IPS DF 19.7 (cell line): Measurements from ENCODE around the gene VEZT.
"Not testable (repeated sequence)": the region's sequence is repeated elsewhere in the genome, so short reads cannot be mapped to it uniquely, and the experiment has no call there.

ENCODE experiments used
- DNase-seq: peaks from one replicate; pipeline ENCODE4 v3.0.0-alpha.2; 2013; ENCODE audit warnings: low read depth, low spot score

VEZT gene, protein sequence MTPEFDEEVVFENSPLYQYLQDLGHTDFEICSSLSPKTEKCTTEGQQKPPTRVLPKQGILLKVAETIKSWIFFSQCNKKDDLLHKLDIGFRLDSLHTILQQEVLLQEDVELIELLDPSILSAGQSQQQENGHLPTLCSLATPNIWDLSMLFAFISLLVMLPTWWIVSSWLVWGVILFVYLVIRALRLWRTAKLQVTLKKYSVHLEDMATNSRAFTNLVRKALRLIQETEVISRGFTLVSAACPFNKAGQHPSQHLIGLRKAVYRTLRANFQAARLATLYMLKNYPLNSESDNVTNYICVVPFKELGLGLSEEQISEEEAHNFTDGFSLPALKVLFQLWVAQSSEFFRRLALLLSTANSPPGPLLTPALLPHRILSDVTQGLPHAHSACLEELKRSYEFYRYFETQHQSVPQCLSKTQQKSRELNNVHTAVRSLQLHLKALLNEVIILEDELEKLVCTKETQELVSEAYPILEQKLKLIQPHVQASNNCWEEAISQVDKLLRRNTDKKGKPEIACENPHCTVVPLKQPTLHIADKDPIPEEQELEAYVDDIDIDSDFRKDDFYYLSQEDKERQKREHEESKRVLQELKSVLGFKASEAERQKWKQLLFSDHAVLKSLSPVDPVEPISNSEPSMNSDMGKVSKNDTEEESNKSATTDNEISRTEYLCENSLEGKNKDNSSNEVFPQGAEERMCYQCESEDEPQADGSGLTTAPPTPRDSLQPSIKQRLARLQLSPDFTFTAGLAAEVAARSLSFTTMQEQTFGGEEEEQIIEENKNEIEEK

DNA sequence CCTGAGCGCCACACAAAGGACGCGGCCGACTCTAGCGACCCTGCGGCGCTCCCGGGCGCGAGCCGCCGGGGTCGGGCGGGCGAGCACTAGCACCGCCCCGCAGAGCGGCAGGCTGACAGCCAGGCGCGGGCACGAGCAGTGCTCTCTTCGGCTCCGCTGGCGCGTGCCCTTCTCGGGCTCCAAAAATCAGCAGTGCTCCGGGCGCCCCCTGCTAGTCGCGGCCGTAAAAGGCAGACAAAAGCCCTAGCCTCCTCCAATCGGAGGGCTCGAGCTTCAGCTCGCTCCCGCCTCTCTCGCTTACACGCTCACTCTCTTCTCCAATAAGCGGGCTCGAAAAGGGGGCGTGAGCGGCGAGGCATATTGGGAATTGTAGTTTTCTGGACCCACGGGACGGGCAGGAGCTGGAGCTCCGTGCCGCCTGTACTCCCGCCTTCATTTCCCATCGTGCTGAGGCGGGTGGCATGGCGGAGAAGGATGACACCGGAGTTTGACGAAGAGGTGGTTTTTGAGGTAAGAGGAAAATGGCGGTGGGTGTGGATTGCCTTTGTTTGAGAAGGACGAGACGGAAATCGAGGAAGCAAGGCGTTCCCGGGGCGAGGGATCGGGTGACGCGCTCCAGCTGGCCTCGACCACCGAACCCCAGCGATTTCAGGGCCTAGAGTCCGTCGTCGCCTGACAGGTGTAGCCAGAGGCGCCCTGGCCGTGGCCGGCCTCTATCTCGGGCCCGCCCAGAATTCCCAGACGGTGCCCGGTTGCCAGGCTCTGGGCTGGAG, at the start of gene VEZT, which contains the start of gene FGD6:
TSS of gene VEZT (plus strand) at position 431 of the 773 bp plus-strand sequence. CDS start at position 475, 44 bp downstream.
TSS of gene FGD6 (minus strand) at position 91 of the 773 bp plus-strand sequence. CDS start 227 bp downstream, outside the sequence.
- DNase-seq, result peak; percentile 97

DNA sequence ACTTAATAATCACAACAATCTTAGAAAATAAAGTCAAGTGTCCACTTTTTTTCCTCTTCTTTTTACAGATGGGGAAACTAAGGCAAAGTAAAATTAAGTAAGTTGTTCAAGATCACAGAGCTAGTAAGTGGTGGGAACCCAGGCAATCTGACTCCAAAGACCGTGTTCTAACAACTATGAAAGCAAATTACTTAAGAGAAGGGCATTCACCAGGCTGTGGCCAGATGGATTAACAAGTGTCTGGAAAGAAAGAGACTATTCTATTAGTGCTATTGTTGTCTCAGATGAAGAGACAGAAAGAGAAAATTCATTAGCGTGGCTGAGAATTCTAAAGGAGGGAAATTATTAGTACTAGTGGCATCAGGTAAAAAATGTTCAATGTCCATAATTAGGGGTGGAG, 48.9 kb upstream of the VEZT start:
- no peak for DNase-seq

DNA sequence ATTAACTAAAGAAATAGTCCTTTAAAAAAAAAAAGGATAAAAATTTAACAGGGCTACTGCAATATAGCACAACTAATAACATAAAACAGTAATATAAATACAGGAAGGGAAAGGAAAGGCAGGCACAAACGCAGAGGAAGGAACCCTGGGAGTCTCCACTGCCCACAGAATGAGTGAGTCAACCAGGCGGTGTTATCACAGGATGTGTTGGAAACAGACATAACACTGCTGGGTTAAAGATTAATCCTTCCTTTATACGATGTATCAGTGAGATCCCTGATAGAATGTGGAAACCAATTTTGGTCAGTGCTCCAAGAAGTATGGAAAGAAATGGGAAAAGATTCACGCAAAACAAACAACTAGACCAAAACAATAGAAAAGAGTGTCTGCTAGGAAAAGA, 48.2 kb upstream of the VEZT start:
- DNase-seq, result no peak

DNA sequence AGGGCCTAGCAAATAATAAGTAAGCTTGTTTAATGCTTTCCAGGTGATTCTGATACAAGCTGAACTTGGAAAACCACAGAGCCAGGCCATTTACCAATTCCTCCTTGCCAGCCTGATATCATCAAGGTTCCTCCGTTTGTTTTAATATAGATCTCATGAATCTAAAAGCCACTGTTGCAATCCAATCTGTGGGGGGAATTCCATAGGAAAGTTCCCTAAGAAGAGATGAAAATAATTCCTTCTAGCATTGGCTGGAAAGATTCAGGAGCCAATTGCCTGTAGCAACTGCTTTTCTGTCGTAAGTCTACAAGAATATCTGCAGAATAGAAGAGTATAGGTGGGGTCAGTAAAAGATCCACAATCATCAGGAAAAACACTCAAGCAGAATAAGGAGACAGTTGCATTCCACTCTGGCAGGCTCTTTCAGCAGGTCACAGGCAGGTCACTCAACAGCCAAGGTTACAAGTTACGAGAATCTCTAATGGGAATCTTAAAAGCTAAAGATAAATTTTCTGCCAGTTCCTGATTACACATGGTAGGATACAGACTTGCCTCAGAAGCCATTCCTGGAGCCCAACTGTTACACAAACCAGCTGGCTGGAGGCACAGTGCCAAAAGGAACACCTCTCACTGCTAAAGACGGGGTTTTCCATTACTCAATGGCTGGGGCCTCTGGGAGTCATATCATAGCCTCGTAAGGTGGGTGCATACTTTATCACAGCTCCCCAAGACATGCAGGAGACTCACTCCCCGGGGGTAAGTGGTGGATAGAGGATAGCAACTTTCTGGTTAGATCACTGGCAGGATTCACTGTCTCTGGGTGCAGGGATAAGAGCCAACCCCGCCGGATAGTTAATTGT, 44.0 kb upstream of the VEZT start:
- DNase-seq, result no peak

DNA sequence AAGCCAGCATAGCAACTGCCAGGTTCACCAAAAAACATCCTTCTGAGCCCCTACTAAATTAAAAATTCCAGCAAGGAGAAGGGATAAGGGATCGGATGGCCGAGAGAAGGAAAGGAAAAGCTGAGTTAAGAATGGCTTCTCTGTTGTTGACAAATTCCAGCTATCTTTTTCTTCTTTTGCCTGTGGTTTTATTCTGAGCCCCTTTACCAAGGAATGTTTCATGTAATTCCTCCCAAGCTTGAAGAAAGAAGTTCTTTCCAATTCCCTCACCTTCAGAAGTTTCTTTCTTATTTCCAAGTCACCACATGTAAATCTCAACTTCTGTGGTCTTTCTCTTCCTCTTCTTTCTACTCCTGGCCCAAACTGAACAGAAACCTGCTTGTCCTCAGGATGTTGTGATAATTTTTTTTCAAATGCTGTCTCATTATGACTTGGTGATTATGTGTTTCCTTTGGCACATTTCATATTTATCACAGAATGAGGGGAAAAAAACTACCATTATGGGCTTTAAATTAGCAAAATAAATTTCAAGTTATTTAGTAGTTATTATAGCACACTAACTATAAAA, 40.3 kb upstream of the VEZT start:
- DNase-seq, result no peak

DNA sequence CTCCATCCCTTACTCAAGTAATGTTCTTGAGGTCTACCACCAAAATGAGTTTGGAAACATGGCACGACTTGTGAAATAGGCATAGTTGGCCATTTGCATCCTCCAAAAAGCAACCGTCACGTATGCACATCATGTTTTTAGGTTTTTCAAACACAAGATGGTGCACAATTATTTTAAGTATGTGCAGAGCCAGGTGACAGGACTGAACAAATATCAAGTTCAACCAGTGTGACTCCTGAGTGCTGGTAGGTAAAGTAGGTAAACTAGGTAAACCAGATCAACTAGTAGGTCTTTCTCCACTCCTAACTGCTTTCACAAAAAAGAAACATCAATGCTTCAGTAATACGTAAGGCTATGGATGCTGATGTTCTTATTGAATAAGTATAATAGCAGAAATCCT, 39.5 kb upstream of the VEZT start:
- no peak for DNase-seq

DNA sequence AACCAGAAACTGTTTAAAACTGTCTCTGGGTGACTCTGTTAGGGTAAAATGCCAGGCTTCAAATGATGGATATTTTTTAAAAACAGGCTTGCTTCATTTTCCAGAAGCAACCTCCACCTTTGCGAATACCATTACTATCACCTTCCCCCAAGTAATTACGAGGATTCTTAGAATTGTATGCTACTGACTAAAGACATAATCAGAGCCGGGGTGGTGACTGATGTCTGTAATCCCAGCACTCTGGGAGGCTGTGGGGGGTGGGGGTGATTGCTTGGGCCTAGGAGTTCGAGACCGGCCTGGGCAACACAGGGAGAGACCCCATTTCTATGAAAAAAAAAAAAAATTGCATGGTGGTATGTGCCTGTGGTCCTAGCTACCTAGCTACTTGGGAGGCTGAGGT, 38.6 kb upstream of the VEZT start:
- DNase-seq, result no peak

DNA sequence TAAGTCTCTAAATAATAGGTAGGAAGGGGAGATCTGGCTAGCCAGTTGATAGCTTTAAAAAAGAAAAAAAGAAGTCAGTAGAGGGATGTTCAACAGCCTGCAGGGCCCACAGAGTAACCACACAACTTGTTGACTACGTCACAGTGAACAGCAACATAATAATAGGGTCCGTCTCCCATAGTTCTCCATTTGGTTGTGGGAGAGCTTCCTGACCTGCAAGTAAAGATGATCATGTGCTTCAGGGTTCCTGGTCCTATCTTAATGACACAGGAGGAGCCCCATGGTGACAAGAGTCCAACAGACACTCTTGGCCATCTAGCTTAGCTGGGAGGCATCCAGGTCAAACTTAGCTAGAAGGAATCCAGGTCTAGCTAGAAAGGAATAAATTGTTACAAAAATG, 36.5 kb upstream of the VEZT start:
- no peak for DNase-seq

DNA sequence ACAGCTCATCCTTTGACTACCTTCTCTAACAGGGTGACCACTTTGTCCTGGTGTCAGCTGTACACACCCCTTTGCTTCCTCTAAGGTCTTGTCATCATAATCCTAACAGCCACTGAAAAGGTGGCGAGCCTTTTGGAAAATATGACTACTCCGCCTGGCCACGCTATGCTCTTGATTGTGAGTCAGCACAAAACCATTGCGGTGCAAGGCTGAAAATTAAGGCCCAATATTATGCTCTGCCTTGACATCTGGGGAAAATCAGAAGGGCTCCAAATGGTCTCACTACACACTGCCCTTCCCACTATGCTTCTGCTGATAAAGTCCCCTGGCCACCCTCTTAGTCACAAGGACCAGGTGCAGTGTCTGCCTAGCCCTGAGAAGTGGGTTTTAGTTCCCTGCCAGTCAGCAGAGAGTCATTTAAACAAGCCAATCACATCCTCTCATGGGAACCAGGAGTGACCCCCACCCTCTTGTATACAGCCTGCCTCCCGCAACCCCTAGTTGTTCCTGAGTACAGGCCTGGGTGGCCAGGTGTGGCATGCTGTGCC, 34.7 kb upstream of the VEZT start:
- no peak for DNase-seq

DNA sequence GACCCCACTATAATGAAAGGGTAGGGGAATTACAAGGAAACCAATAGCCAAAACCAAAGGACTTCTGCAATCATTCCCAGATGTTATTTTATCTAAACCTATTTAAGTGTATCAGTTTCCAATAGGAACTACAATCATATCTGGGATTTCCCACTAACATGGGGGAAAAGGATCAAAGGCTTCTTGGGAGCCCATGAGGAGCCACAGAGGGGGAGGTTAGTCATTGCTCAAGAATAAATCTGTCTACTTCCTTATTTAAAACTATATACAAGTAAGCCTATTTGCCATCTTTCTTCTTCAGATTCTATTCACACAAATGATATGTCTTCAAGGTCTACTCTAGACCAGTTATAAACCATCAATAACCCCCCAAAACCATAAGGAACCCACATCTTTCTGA, 33.5 kb upstream of the VEZT start:
- no peak for DNase-seq

DNA sequence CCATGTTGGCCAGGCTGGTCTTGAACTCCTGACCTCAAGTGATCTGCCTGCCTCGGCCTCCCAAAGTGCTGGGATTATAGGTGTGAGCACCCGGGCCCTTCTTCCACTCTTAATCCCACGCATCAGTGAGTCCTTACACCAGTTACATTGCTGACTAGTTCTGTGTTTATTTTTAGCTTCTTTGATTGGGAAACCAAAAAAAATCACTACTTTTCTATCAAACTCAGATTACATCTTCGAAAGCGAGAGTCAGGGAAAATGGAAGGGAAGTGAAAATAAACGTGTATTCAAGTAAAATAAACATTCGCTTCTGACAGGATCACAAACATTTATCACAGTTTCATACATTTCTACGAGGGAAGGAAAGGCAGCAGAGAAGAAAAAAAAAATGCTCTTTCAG, 32.5 kb upstream of the VEZT start:
- DNase-seq, result no peak

DNA sequence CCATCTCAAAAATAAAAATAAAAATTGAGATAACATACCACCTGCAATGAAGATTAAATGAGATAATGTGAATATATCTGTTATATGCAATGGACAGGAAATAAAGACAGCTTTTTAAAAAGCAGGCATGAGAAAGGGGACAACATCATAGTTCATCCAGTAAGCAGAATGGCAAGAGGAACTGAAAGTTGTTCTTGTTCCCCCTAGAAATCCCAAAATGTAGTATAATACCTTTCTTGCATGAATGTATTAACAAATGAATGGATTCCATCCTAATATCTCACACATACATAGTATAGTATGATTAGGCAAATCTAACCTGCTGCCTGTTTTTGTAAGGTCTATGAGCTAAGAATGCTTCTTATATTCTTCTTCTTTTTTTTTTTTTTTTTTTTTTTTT, 31.8 kb upstream of the VEZT start:
- DNase-seq, result no peak

DNA sequence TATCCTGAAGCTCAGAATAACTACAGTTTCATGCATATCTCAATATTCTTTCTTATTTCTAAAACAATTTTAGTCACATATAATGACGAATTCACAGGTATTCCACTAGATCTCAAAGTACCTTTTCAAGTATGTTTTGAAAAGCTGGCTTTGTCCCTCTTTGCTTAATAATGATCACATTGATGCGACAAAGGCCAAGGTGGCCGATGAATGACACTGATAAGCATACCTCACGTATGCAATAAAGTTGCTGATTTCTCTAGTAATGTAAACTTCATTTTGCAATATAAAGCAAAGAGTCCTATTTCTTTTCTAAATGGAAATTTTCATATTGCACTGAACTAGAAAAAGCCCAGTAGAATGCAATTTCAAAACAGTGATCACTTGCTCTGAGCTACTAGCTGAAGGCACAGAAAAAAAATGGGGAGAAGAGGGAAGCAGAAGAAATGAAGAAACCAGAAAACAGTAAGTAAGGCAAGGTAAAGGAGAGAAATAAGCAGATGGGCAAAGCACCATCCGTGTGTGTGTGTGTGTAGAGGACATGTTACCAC, 29.7 kb upstream of the VEZT start:
- no peak for DNase-seq

DNA sequence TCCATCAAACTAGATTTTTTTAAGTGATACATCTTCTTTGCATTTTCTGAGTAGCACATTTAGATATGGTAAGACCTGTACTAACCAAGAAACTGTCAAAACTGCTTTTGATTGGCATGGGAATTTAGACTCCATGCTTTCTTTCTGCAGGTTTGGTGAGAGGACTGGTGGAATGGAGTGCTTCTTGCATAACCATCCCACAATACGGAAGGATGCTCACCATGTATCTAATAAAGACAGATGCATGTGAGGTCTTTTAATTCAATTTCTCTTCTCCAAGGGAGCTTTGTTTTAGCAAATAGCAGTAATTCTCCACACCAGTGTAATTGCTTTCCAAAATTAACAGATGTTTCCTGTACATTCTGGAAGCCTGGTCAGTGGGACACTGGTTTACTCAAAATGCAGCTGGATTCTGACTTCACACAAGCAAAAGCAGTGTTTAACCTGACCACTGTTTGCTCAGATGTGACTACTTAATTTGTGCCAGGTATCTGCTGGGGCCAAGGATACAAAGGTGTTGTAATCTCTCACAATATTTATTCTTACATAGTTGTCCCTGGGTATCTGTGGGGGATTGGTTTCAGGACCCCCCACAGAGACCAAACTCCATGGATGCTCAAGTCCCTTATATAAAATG, 26.4 kb upstream of the VEZT start:
- no peak for DNase-seq

DNA sequence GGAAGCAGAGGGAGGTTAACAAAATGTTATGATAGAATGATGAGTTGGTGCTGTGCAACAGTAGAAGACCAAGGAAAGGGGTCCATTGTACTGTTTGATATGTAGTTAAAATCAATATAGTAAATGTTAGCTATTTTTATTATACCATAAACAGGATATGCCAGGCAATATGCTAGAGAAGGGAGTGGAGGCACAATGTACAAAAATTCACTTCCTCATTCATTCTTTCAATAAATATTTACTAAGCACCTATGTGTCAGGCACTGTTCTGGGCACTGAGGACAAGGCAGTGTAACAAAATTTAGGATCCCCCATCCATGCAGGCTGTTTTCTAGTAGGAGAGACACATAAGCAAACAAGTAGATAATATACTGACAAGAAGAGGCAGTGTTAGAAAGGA, 25.3 kb upstream of the VEZT start:
- DNase-seq, result no peak

DNA sequence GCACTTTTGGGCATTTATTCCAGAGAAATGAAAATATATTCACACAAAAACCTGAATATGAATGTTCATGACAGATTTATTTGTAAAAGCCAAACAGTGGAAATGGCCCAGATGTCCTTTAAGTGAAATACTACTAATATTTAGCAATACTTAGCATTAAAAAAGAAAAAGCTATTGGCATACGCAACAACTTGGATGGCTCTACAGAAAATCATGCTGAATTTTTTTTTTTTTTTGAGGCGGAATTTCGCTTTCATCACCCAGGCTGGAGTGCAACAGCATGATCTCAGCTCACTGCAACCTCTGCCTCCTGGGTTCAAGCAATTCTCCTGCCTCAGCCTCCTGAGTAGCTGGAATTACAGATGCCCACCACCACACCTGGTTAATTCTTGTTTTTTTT, 24.5 kb upstream of the VEZT start:
- no peak for DNase-seq

DNA sequence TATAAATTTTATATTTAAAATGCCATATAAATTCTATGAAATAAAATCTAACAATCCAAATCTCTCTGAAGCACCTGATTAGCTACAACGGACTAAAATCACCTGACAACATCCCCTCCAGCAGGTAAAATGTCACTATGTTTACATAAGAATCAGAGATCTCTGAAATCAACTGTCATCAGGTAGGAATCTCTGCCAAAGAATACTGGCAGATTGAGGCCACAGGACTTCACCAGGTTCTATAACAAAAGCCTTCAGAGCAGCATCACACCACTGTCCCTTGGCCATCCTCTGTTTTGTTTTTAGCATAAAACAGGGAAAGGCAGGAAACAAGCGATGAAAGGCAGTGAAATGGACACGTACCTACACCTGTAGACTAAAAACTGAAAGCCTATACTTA, 22.5 kb upstream of the VEZT start:
- DNase-seq, result no peak

DNA sequence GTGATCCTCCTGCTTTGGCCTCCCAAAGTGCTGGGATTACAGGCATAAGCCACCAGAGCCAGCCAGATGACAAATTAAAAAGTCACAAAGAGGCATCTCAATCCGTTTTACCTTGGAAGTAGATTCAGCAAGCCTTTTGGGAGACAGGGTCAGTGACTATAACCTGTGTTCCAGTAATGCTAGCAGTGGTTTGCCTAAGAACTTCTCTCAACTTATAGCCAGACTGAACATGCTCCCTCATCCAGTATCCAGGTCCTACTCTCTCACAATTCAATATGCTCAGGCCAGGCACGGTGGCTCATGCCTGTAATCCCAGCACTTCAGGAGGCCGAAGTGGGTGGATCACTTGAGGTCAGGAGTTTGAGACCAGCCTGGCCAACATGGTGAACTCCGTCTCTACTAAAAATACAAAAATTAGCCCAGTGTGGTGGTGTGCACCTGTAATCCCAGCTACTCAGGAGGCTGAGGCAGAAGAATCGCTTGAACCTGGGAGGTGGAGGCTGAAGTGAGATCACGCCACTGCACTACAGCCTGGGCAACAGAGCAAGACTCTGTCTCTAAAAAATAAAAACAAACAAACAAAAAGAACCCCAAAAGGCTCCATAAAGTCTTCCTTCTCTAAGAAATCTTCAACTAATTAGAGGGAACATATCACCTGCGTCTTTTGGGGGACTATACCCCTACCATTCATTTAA, 20.6 kb upstream of the VEZT start:
- not testable (repeated sequence) for DNase-seq

DNA sequence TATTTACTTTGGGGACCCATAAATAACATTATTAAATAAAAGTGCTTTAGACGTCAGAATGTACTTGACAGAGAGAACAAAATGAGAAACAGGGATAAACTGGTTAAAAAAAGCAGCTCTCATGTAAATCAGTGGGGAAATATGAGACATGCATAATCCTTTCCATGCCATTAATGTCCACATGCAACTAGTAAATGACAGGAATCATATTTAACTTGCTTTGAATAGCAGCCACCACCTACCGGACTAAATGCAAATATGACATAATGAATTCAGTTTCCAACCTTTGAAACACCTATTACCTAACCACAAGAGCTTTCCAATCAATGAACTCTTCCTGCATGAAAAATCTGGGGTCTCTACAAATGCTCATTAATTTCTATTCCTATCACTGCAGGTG, 20.0 kb upstream of the VEZT start:
- no peak for DNase-seq
